Nephron (organoid): Measurements from ENCODE around the gene PRKAR1B.

Source experiments
- H3K27ac Mint-ChIP-seq, 3 experiments: 2 replicates each; pipeline ENCODE4 v1.8.0; 2020; ENCODE audit warnings: mixed read lengths in 3 of 3, mild to moderate bottlenecking in 2 of 3, moderate library complexity in 1 of 3
- H3K27me3 Mint-ChIP-seq: 2 replicates; pipeline ENCODE4 v1.8.0; 2021; ENCODE audit warnings: low read depth, mild to moderate bottlenecking, moderate library complexity, mixed read lengths
- H3K36me3 Mint-ChIP-seq: 2 replicates; pipeline ENCODE4 v1.8.0; 2020; ENCODE audit warnings: low read depth, mixed read lengths
- H3K4me1 Mint-ChIP-seq: 2 replicates; pipeline ENCODE4 v1.8.0; 2020; ENCODE audit warnings: mixed read lengths
- H3K4me3 Mint-ChIP-seq, 3 experiments: 2 replicates each; pipeline ENCODE4 v1.8.0; 2020; ENCODE audit warnings: mild to moderate bottlenecking in 3 of 3, mixed read lengths in 3 of 3, moderate library complexity in 2 of 3
- H3K9me3 Mint-ChIP-seq: 2 replicates; pipeline ENCODE4 v1.8.0; 2020; ENCODE audit warnings: mixed read lengths
- CTCF ChIP-seq, 3 experiments: fragments of 200-600 bp; sonication (generic); IDR thresholded peaks; one replicate each; pipeline ENCODE4 v1.5.0; 2021; ENCODE audit warnings: antibody characterized with exemption in 3 of 3; ENCODE audit not compliant: unreplicated experiment in 3 of 3

PRKAR1B gene

GRCh38 chr7:501526-501925 is 225.6 kb downstream of the PRKAR1B start:
- Mint-ChIP-seq H3K4me3 (no peak overlapping the region), H3K27ac (no peak overlapping the region), H3K4me1 (peaks cover 25% of the 10 kb centered on the region), H3K9me3 (no peaks in the 10 kb centered on the region), H3K27me3 (peaks cover 4% of the 10 kb centered on the region), H3K36me3 (peaks cover 35% of the 10 kb centered on the region)
- no peak for TF ChIP-seq CTCF (IDR thresholded peaks at IDR 0.05; ENCODE audit: unreplicated experiment in 3 of 3)

GRCh38 chr7:500521-501420 is 226.3 kb downstream of the PRKAR1B start:
- Mint-ChIP-seq H3K4me1 (peaks cover 25% of the 10 kb centered on the region), H3K9me3 (no peaks in the 10 kb centered on the region), H3K36me3 (peaks cover 35% of the 10 kb centered on the region), H3K27me3 (peaks cover 4% of the 10 kb centered on the region), H3K27ac (peak overlapping the region in 1 of 3 experiments; percentile 45), H3K4me3 (no peak overlapping the region)
- no peak for TF ChIP-seq CTCF (IDR thresholded peaks at IDR 0.05; ENCODE audit: unreplicated experiment in 3 of 3)

GRCh38 chr7:499853-500485 is 227.1 kb downstream of the PRKAR1B start:
- H3K4me3 Mint-ChIP-seq, result no peak overlapping the region
- H3K9me3 Mint-ChIP-seq, result no peaks in the 10 kb centered on the region
- H3K36me3 Mint-ChIP-seq, result peaks cover 31% of the 10 kb centered on the region
- H3K27ac Mint-ChIP-seq, result no peak overlapping the region
- no peak for TF ChIP-seq CTCF (IDR thresholded peaks at IDR 0.05; ENCODE audit: unreplicated experiment in 3 of 3)
- H3K27me3 Mint-ChIP-seq, result peaks cover under 1% of the 10 kb centered on the region
- H3K4me1 Mint-ChIP-seq, result peaks cover 18% of the 10 kb centered on the region
